Nephron progenitor cell (in vitro differentiated cells): ENCODE measurements around the gene WDR89.
"Not testable (repeated sequence)": the region's sequence is repeated elsewhere in the genome, so short reads cannot be mapped to it uniquely, and the experiment has no call there.

Source experiments
- DNase-seq: peaks from one replicate; pipeline ENCODE4 v3.0.0; 2021
- H3K27ac Mint-ChIP-seq: 2 replicates; pipeline ENCODE4 v1.8.0; 2021; ENCODE audit warnings: mild to moderate bottlenecking, moderate library complexity, mixed read lengths
- H3K27me3 Mint-ChIP-seq: 2 replicates; pipeline ENCODE4 v1.8.0; 2021; ENCODE audit warnings: mild to moderate bottlenecking, low read depth, mixed read lengths; ENCODE audit not compliant: poor library complexity
- H3K36me3 Mint-ChIP-seq: 2 replicates; pipeline ENCODE4 v1.8.0; 2021; ENCODE audit warnings: low read depth, mixed read lengths
- H3K4me1 Mint-ChIP-seq: 2 replicates; pipeline ENCODE4 v1.8.0; 2021; ENCODE audit warnings: mixed read lengths
- H3K4me3 Mint-ChIP-seq: 2 replicates; pipeline ENCODE4 v1.8.0; 2021; ENCODE audit warnings: mild to moderate bottlenecking, moderate library complexity, mixed read lengths
- H3K9me3 Mint-ChIP-seq: 2 replicates; pipeline ENCODE4 v1.8.0; 2021; ENCODE audit warnings: mild to moderate bottlenecking, moderate library complexity, mixed read lengths
- CTCF ChIP-seq: fragments of 200-600 bp; sonication (generic); IDR thresholded peaks from 2 replicates; pipeline ENCODE4 v1.5.0; 2021; ENCODE audit warnings: antibody characterized with exemption

The WDR89 gene

GRCh38 chr14:63604626-63605025 is 37.0 kb downstream of the WDR89 start:
- Mint-ChIP-seq H3K27ac (no peak overlapping the region), H3K4me3 (no peak overlapping the region), H3K4me1 (no peaks in the 10 kb centered on the region), H3K9me3 (peaks cover 10% of the 10 kb centered on the region), H3K27me3 (no peaks in the 10 kb centered on the region), H3K36me3 (peaks cover 58% of the 10 kb centered on the region)
- TF ChIP-seq CTCF: no peak
- DNase-seq: no peak

GRCh38 chr14:63603749-63604277 is 37.9 kb downstream of the WDR89 start:
- Mint-ChIP-seq H3K9me3 (peaks cover 15% of the 10 kb centered on the region), H3K4me1 (no peaks in the 10 kb centered on the region), H3K27ac (no peak overlapping the region), H3K27me3 (no peaks in the 10 kb centered on the region), H3K4me3 (no peak overlapping the region), H3K36me3 (peaks cover 62% of the 10 kb centered on the region)
- TF ChIP-seq CTCF: no peak
- DNase-seq: no peak

GRCh38 chr14:63598807-63599206 is 42.9 kb downstream of the WDR89 start:
- Mint-ChIP-seq H3K27me3 (no peaks in the 10 kb centered on the region), H3K4me3 (no peak overlapping the region), H3K9me3 (peaks cover 59% of the 10 kb centered on the region), H3K27ac (no peak overlapping the region), H3K36me3 (peaks cover 95% of the 10 kb centered on the region), H3K4me1 (no peaks in the 10 kb centered on the region)
- no peak for TF ChIP-seq CTCF
- no peak for DNase-seq

- no peak overlapping the region for H3K27ac Mint-ChIP-seq
- H3K4me3 Mint-ChIP-seq: no peak overlapping the region
- peaks cover 3% of the 10 kb centered on the region for H3K27me3 Mint-ChIP-seq
- TF ChIP-seq CTCF: no peak
- peaks cover 91% of the 10 kb centered on the region for H3K36me3 Mint-ChIP-seq
- no peak for DNase-seq
- H3K9me3 Mint-ChIP-seq: peaks cover 66% of the 10 kb centered on the region
- no peaks in the 10 kb centered on the region for H3K4me1 Mint-ChIP-seq
Observed at GRCh38 chr14:63596998-63597658, 44.5 kb downstream of the WDR89 start.

GRCh38 chr14:63594455-63595372 is 47.0 kb downstream of the WDR89 start:
- Mint-ChIP-seq H3K9me3 (peaks cover 74% of the 10 kb centered on the region), H3K27me3 (peaks cover 7% of the 10 kb centered on the region), H3K27ac (no peak overlapping the region), H3K36me3 (peaks cover 71% of the 10 kb centered on the region), H3K4me3 (no peak overlapping the region), H3K4me1 (no peaks in the 10 kb centered on the region)
- DNase-seq: no peak
- TF ChIP-seq CTCF: no peak

- H3K27ac Mint-ChIP-seq, H3K36me3 Mint-ChIP-seq, H3K4me3 Mint-ChIP-seq, H3K9me3 Mint-ChIP-seq, DNase-seq, H3K27me3 Mint-ChIP-seq, H3K4me1 Mint-ChIP-seq: not testable (repeated sequence)
Observed at GRCh38 chr14:63583046-63583445, 58.6 kb downstream of the WDR89 start.
